Kidney epithelial cell (primary cell): Measurements from ENCODE around the gene ADD1. TPM values are rescaled to one million over a fixed set of nuclear protein-coding genes. Genes with fewer than 3 reads are reported as not detected.

ENCODE experiments used
- DNase-seq: peaks from one replicate; pipeline ENCODE4 v3.0.0-alpha.2; 2010; ENCODE audit warnings: low read depth
- H3K27me3 ChIP-seq: 2 replicates; pipeline ENCODE4 v1.6.0; 2011; ENCODE audit warnings: low read length; ENCODE audit not compliant: control insufficient read depth, insufficient read depth
- H3K36me3 ChIP-seq: 2 replicates; pipeline ENCODE4 v1.5.1; 2011; ENCODE audit warnings: low read length; ENCODE audit not compliant: control insufficient read depth, insufficient read depth
- H3K4me3 ChIP-seq: 2 replicates; pipeline ENCODE4 v1.5.1; 2011; ENCODE audit warnings: low read depth, mild to moderate bottlenecking, control low read depth, low read length
- CTCF ChIP-seq: IDR thresholded peaks from 2 replicates; pipeline ENCODE4 v1.5.1; 2011; ENCODE audit warnings: mild to moderate bottlenecking, moderate library complexity, low read length, control low read depth, inconsistent platforms; ENCODE audit not compliant: insufficient read depth, poor library complexity, severe bottlenecking
- total RNA-seq: library from RNA; depleted of rRNA; stranded (reverse); fragments of >200 nt; gene quantifications from 2 replicates; pipeline ENCODE4 v1.2.3, GENCODE V29; 2015

ADD1 gene
- total RNA-seq, 1 donor from 2014 or later: 132 TPM

- DNase-seq: no peak
- Histone ChIP-seq H3K36me3 (peaks cover 6% of the 10 kb centered on the region), H3K27me3 (no peaks in the 10 kb centered on the region), H3K4me3 (no peak overlapping the region)
- TF ChIP-seq CTCF: no peak
These were observed 58.5 kb downstream of the ADD1 start for GRCh38 chr4:2902126-2902525.

GRCh38 chr4:2905544-2905943, 61.9 kb downstream of the ADD1 start:
- Histone ChIP-seq H3K27me3 (no peaks in the 10 kb centered on the region), H3K36me3 (peaks cover 4% of the 10 kb centered on the region), H3K4me3 (no peak overlapping the region)
- DNase-seq: no peak
- no peak for TF ChIP-seq CTCF

DNA sequence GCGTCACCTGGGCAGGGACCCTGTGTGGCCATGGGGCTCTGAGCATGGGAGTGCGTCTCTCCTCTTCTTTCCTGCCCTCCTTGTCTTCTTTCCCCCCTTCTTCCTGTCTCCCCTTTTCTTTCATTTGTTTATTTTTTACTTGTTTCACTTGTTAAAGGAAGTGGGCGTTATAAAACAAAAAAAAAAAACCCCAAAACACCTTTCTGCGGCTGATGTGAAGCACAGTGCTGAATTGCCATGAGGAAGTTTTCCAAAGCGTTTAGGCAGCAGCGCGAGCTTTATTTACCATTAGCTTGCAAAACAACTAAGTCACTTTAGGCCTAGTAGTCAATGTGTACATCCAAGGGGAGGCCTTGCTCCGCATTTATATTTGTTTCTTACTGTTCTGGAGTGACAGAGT, 62.6 kb downstream of the ADD1 start:
- TF ChIP-seq CTCF: no peak
- DNase-seq: no peak
- H3K36me3 ChIP-seq: peaks cover 6% of the 10 kb centered on the region
- H3K27me3 ChIP-seq: no peaks in the 10 kb centered on the region
- H3K4me3 ChIP-seq: no peak overlapping the region

DNA sequence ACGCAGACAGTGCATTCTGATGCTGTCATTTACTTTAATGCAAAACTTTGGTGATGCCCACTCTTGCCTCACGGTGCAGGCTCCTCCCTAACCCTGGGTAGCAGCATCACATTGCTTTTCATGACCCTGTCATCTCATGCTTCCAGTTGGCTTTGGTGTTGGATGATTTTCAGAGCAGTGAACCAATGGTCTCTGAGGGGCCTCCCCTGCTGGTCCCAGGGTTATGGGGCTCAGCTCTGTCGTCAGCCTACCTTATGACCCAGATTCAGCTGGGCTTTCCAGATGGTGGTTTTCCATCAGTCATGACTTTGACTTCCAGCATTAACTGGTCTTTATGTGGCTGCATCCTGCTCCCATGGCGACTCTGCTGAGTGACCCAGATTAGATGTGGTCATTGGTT, 63.6 kb downstream of the ADD1 start:
- Histone ChIP-seq H3K36me3 (peaks cover 6% of the 10 kb centered on the region), H3K27me3 (no peaks in the 10 kb centered on the region), H3K4me3 (no peak overlapping the region)
- TF ChIP-seq CTCF: no peak
- DNase-seq: no peak

DNA sequence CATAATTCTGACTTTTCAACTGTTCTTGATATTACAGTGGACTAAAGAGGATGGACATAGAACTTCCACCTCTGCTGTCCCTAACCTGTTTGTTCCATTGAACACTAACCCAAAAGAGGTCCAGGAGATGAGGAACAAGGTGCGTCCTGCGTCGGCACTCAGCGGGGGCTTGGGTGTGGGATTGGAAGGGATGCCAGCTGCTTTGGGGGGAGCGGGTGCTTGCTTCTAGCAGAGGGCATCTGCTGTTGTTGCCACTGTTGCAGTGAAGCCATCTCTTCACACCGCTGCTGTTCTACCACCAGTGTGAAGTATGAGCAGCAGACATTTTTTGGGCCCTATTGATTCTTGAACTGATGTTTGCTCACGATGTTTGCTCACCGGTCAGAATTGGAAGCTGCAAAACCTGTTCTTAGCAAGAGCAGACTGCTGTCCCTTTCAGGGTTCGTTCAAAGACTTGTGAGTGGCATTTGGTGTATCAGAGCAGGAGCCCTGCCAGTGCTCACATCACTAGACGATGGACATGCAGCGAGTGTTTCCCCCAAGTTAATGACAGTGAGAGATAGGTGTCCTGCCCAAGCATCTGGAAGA, 64.2 kb downstream of the ADD1 start:
- peaks cover 6% of the 10 kb centered on the region for H3K36me3 ChIP-seq
- no peaks in the 10 kb centered on the region for H3K27me3 ChIP-seq
- H3K4me3 ChIP-seq: no peak overlapping the region
- TF ChIP-seq CTCF: no peak
- no peak for DNase-seq

DNA sequence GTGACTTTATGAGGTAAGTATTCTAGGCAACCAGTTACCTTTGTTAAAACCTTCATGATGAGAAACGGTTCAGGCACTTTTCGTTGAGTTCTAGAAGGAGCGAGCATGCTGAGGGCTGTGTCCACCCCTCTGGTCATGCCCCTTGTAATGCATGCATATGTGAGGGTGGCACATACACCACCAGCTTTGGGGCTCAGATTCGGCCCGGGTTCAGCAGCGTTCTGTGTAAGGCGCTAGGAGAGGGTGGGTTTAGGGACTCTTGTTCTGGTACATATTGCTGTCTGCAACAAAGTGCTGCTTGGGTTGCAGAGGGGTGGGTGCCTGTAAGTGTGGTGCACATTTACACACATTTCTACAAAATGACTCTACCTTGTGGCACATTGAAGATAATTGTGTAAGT, 65.0 kb downstream of the ADD1 start:
- Histone ChIP-seq H3K36me3 (peaks cover 6% of the 10 kb centered on the region), H3K4me3 (no peak overlapping the region), H3K27me3 (no peaks in the 10 kb centered on the region)
- no peak for TF ChIP-seq CTCF
- no peak for DNase-seq
